WTC11 (cell line): Measurements from ENCODE around the gene RNF212. TPM values are rescaled to one million over a fixed set of nuclear protein-coding genes. Genes with fewer than 3 reads are reported as not detected.

Source experiments
- ATAC-seq: fragments of 200-7000 bp; cut with Tn5 transposase; 2 replicates; pipeline ENCODE4 v1.10.0; 2021; ENCODE audit warnings: mild to moderate bottlenecking, moderate library complexity
- CTCF ChIA-PET: fragments of 300-600 bp; sonication (Branson Sonifier 250); formaldehyde crosslinking; loops from one replicate; lab custom pipeline; 2021; ENCODE audit warnings: antibody characterized with exemption; lab: Charles Lee
- POLR2A ChIA-PET: fragments of 350-600 bp; sonication (Branson Sonifier 250); formaldehyde crosslinking; loops from one replicate; lab custom pipeline; 2021; ENCODE audit warnings: antibody characterized with exemption; lab: Charles Lee
- DNase-seq: peaks from one replicate; pipeline ENCODE4 v3.0.0; 2021; ENCODE audit warnings: low spot score
- H3K27ac Mint-ChIP-seq: 2 replicates; pipeline ENCODE4 v1.8.0; 2021; ENCODE audit warnings: mixed read lengths
- H3K27me3 Mint-ChIP-seq: 2 replicates; pipeline ENCODE4 v1.8.0; 2021; ENCODE audit warnings: low read depth, mild to moderate bottlenecking, moderate library complexity, mixed read lengths
- H3K36me3 Mint-ChIP-seq: 2 replicates; pipeline ENCODE4 v1.8.0; 2021; ENCODE audit warnings: mixed read lengths
- H3K4me1 Mint-ChIP-seq: 2 replicates; pipeline ENCODE4 v1.8.0; 2022; ENCODE audit warnings: mixed read lengths
- H3K4me3 Mint-ChIP-seq: 2 replicates; pipeline ENCODE4 v1.8.0; 2021; ENCODE audit warnings: mild to moderate bottlenecking, moderate library complexity, mixed read lengths
- H3K9me3 Mint-ChIP-seq: 2 replicates; pipeline ENCODE4 v1.8.0; 2021; ENCODE audit warnings: mixed read lengths
- ELF4 ChIP-seq: sonication (generic); formaldehyde crosslinking; IDR thresholded peaks from 2 replicates; pipeline ENCODE4 v1.8.1; 2022; ENCODE audit warnings: low read depth, mild to moderate bottlenecking, moderate library complexity, missing genetic modification reagents
- EMX1 ChIP-seq: fragments of 250-450 bp; sonication (Bioruptor Pico); IDR thresholded peaks from 2 replicates; pipeline ENCODE4 v1.8.0; 2021; ENCODE audit warnings: mild to moderate bottlenecking
- ESRRA ChIP-seq: sonication (generic); formaldehyde crosslinking; IDR thresholded peaks from 2 replicates; pipeline ENCODE4 v1.8.1; 2022; ENCODE audit warnings: mild to moderate bottlenecking, missing genetic modification reagents, borderline replicate concordance
- FOXJ3 ChIP-seq: sonication (generic); formaldehyde crosslinking; IDR thresholded peaks from 2 replicates; pipeline ENCODE4 v1.9.0; 2021; ENCODE audit warnings: missing genetic modification reagents, mild to moderate bottlenecking, borderline replicate concordance
- GTF2I ChIP-seq: fragments of 250-450 bp; sonication (Bioruptor Pico); conservative IDR thresholded peaks from 2 replicates; pipeline ENCODE4 v1.4.0; 2021; ENCODE audit warnings: mild to moderate bottlenecking
- IRF2 ChIP-seq: sonication (generic); formaldehyde crosslinking; IDR thresholded peaks from 2 replicates; pipeline ENCODE4 v1.8.0; 2022; ENCODE audit warnings: low read depth, missing genetic modification reagents, borderline replicate concordance
- MYBL2 ChIP-seq: sonication (generic); formaldehyde crosslinking; IDR thresholded peaks from 2 replicates; pipeline ENCODE4 v1.8.1; 2023; ENCODE audit warnings: mild to moderate bottlenecking, moderate library complexity, missing genetic modification reagents
- NFATC4 ChIP-seq: fragments of 250-450 bp; sonication (Bioruptor Pico); IDR thresholded peaks from 2 replicates; pipeline ENCODE4 v1.9.0; 2021; ENCODE audit warnings: mild to moderate bottlenecking
- NR2C2 ChIP-seq: sonication (generic); formaldehyde crosslinking; IDR thresholded peaks from 2 replicates; pipeline ENCODE4 v1.8.0; 2022; ENCODE audit warnings: mild to moderate bottlenecking, missing genetic modification reagents
- PRDM15 ChIP-seq: sonication (generic); formaldehyde crosslinking; IDR thresholded peaks from 2 replicates; pipeline ENCODE4 v1.8.0; 2022; ENCODE audit warnings: missing genetic modification reagents
- RELA ChIP-seq: sonication (generic); formaldehyde crosslinking; IDR thresholded peaks from 2 replicates; pipeline ENCODE4 v1.8.1; 2022; ENCODE audit warnings: missing genetic modification reagents, mild to moderate bottlenecking, borderline replicate concordance
- SMAD4 ChIP-seq: sonication (generic); formaldehyde crosslinking; IDR thresholded peaks from 2 replicates; pipeline ENCODE4 v1.8.0; 2022; ENCODE audit warnings: mild to moderate bottlenecking, missing genetic modification reagents
- ZMAT4 ChIP-seq: fragments of 250-450 bp; sonication (Bioruptor Pico); IDR thresholded peaks from 2 replicates; pipeline ENCODE4 v1.9.0; 2021; ENCODE audit warnings: mild to moderate bottlenecking
- ZNF263 ChIP-seq: sonication (generic); formaldehyde crosslinking; IDR thresholded peaks from 2 replicates; pipeline ENCODE4 v1.8.1; 2022; ENCODE audit warnings: low read depth, mild to moderate bottlenecking, moderate library complexity, missing genetic modification reagents
- ZNF416 ChIP-seq: fragments of 250-450 bp; sonication (Bioruptor Pico); IDR thresholded peaks from 2 replicates; pipeline ENCODE4 v1.9.0; 2021; ENCODE audit warnings: mild to moderate bottlenecking, inconsistent platforms
- total RNA-seq: library from RNA; stranded (reverse); gene quantifications from 3 replicates; pipeline ENCODE4 v1.2.3, GENCODE V29; 2021
- TF ChIP-seq, protein P1 (sequence below): fragments of 250-450 bp; sonication (Bioruptor Pico); IDR thresholded peaks from 2 replicates; pipeline ENCODE4 v1.8.0; 2021; ENCODE audit warnings: mild to moderate bottlenecking
- TF ChIP-seq, protein P2 (sequence below): fragments of 200-600 bp; IDR thresholded peaks from 2 replicates; pipeline ENCODE4 v1.8.0; 2022; ENCODE audit warnings: antibody characterized with exemption
- TF ChIP-seq, protein P3 (sequence below): sonication (generic); formaldehyde crosslinking; IDR thresholded peaks from 2 replicates; pipeline ENCODE4 v1.8.1; 2023; ENCODE audit warnings: mild to moderate bottlenecking, missing genetic modification reagents, borderline replicate concordance
- TF ChIP-seq, protein P4 (sequence below): sonication (generic); formaldehyde crosslinking; IDR thresholded peaks from 2 replicates; pipeline ENCODE4 v1.8.0; 2022; ENCODE audit warnings: mild to moderate bottlenecking, missing genetic modification reagents
- TF ChIP-seq, protein P5 (sequence below): sonication (generic); formaldehyde crosslinking; IDR thresholded peaks from 2 replicates; pipeline ENCODE4 v1.8.1; 2023; ENCODE audit warnings: mild to moderate bottlenecking, moderate library complexity, missing genetic modification reagents

RNF212 gene
- total RNA-seq, 1 experiment from 2014 or later: 1.0 TPM

- Mint-ChIP-seq H3K4me1 (peaks cover 8% of the 10 kb centered on the region; the same call in 1 of the 2 replicates), H3K4me3 (no peak overlapping the region), H3K9me3 (no peaks in the 10 kb centered on the region), H3K36me3 (no peaks in the 10 kb centered on the region), H3K27me3 (peaks cover 27% of the 10 kb centered on the region), H3K27ac (no peak overlapping the region)
- ChIA-PET POLR2A (no interaction called here), CTCF (no interaction called here)
- DNase-seq (no peak), ATAC-seq (no peak)
- no peak for TF ChIP-seq FOXJ3 (CRISPR knock-in tag)
- TF ChIP-seq, protein P1, sequence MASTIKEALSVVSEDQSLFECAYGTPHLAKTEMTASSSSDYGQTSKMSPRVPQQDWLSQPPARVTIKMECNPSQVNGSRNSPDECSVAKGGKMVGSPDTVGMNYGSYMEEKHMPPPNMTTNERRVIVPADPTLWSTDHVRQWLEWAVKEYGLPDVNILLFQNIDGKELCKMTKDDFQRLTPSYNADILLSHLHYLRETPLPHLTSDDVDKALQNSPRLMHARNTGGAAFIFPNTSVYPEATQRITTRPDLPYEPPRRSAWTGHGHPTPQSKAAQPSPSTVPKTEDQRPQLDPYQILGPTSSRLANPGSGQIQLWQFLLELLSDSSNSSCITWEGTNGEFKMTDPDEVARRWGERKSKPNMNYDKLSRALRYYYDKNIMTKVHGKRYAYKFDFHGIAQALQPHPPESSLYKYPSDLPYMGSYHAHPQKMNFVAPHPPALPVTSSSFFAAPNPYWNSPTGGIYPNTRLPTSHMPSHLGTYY (CRISPR knock-in tag): no peak
- TF ChIP-seq GTF2I: no peak
- no peak for TF ChIP-seq NFATC4
- TF ChIP-seq ZNF416 (CRISPR knock-in tag): no peak
- TF ChIP-seq, protein P2, sequence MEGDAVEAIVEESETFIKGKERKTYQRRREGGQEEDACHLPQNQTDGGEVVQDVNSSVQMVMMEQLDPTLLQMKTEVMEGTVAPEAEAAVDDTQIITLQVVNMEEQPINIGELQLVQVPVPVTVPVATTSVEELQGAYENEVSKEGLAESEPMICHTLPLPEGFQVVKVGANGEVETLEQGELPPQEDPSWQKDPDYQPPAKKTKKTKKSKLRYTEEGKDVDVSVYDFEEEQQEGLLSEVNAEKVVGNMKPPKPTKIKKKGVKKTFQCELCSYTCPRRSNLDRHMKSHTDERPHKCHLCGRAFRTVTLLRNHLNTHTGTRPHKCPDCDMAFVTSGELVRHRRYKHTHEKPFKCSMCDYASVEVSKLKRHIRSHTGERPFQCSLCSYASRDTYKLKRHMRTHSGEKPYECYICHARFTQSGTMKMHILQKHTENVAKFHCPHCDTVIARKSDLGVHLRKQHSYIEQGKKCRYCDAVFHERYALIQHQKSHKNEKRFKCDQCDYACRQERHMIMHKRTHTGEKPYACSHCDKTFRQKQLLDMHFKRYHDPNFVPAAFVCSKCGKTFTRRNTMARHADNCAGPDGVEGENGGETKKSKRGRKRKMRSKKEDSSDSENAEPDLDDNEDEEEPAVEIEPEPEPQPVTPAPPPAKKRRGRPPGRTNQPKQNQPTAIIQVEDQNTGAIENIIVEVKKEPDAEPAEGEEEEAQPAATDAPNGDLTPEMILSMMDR: no peak
- TF ChIP-seq SMAD4 (CRISPR knock-in tag): no peak
- TF ChIP-seq, protein P3, sequence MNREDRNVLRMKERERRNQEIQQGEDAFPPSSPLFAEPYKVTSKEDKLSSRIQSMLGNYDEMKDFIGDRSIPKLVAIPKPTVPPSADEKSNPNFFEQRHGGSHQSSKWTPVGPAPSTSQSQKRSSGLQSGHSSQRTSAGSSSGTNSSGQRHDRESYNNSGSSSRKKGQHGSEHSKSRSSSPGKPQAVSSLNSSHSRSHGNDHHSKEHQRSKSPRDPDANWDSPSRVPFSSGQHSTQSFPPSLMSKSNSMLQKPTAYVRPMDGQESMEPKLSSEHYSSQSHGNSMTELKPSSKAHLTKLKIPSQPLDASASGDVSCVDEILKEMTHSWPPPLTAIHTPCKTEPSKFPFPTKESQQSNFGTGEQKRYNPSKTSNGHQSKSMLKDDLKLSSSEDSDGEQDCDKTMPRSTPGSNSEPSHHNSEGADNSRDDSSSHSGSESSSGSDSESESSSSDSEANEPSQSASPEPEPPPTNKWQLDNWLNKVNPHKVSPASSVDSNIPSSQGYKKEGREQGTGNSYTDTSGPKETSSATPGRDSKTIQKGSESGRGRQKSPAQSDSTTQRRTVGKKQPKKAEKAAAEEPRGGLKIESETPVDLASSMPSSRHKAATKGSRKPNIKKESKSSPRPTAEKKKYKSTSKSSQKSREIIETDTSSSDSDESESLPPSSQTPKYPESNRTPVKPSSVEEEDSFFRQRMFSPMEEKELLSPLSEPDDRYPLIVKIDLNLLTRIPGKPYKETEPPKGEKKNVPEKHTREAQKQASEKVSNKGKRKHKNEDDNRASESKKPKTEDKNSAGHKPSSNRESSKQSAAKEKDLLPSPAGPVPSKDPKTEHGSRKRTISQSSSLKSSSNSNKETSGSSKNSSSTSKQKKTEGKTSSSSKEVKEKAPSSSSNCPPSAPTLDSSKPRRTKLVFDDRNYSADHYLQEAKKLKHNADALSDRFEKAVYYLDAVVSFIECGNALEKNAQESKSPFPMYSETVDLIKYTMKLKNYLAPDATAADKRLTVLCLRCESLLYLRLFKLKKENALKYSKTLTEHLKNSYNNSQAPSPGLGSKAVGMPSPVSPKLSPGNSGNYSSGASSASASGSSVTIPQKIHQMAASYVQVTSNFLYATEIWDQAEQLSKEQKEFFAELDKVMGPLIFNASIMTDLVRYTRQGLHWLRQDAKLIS: no peak
- TF ChIP-seq, protein P4, sequence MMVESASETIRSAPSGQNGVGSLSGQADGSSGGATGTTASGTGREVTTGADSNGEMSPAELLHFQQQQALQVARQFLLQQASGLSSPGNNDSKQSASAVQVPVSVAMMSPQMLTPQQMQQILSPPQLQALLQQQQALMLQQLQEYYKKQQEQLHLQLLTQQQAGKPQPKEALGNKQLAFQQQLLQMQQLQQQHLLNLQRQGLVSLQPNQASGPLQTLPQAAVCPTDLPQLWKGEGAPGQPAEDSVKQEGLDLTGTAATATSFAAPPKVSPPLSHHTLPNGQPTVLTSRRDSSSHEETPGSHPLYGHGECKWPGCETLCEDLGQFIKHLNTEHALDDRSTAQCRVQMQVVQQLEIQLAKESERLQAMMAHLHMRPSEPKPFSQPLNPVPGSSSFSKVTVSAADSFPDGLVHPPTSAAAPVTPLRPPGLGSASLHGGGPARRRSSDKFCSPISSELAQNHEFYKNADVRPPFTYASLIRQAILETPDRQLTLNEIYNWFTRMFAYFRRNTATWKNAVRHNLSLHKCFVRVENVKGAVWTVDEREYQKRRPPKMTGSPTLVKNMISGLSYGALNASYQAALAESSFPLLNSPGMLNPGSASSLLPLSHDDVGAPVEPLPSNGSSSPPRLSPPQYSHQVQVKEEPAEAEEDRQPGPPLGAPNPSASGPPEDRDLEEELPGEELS (CRISPR knock-in tag): no peak
- no peak for TF ChIP-seq ZMAT4 (CRISPR knock-in tag)
- no peak for TF ChIP-seq ESRRA
- TF ChIP-seq, protein P5, sequence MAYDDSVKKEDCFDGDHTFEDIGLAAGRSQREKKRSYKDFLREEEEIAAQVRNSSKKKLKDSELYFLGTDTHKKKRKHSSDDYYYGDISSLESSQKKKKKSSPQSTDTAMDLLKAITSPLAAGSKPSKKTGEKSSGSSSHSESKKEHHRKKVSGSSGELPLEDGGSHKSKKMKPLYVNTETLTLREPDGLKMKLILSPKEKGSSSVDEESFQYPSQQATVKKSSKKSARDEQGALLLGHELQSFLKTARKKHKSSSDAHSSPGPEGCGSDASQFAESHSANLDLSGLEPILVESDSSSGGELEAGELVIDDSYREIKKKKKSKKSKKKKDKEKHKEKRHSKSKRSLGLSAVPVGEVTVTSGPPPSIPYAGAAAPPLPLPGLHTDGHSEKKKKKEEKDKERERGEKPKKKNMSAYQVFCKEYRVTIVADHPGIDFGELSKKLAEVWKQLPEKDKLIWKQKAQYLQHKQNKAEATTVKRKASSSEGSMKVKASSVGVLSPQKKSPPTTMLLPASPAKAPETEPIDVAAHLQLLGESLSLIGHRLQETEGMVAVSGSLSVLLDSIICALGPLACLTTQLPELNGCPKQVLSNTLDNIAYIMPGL (CRISPR knock-in tag): no peak
- TF ChIP-seq ELF4 (CRISPR knock-in tag): no peak
- no peak for TF ChIP-seq EMX1
- TF ChIP-seq IRF2: no peak
- no peak for TF ChIP-seq NR2C2 (CRISPR knock-in tag)
- TF ChIP-seq PRDM15 (CRISPR knock-in tag): no peak
- TF ChIP-seq MYBL2: no peak
- no peak for TF ChIP-seq ZNF263
- no peak for TF ChIP-seq RELA (CRISPR knock-in tag)
- TF ChIP-seq, all 79 proteins: peak for 0
Observed at GRCh38 chr4:1056671-1057402, 56.5 kb downstream of the RNF212 start.
